Measurements from ENCODE around the gene WDR93. TPM values are rescaled to one million over a fixed set of nuclear protein-coding genes. Genes with fewer than 3 reads are reported as not detected.
"Not testable (repeated sequence)": the region's sequence is repeated elsewhere in the genome, so short reads cannot be mapped to it uniquely, and the experiment has no call there.

WDR93 gene
- total RNA-seq, 4 donors from 2014 or later, result 0.13 to 0.42 (median 0.17) TPM; not detected in 1

- H3K27ac ChIP-seq (replicated peaks in 1 of 4), result no peak overlapping the region
- peaks cover 8 to 11% (median 10%) of the 10 kb centered on the region in 4 donors for H3K4me1 ChIP-seq
- TF ChIP-seq POLR2AphosphoS5 (IDR thresholded peaks at IDR 0.05) (no peak), POLR2A (IDR thresholded peaks at IDR 0.05; ENCODE audit: low read depth) (no peak), EP300 (IDR thresholded peaks at IDR 0.05) (no peak), CTCF (IDR thresholded peaks at IDR 0.05) (no peak)
- H3K27me3 ChIP-seq, result no peaks in the 10 kb centered on the region
- 75% methylated on average over 4 of the region's 6 CpGs for WGBS
- no peak overlapping the region for H3K4me3 ChIP-seq
- intact Hi-C loops (cut with DNase I), result no loop called here
- H3K9me3 ChIP-seq, result no peaks in the 10 kb centered on the region
- H3K36me3 ChIP-seq, result no peaks in the 10 kb centered on the region
- DNase-seq (ENCODE audit: extremely low spot score), result no peak
Observed at GRCh38 chr15:89781055-89781454, 90.4 kb downstream of the WDR93 start.

- no peak overlapping the region for H3K27ac ChIP-seq (replicated peaks in 1 of 4)
- DNase-seq (ENCODE audit: extremely low spot score), result no peak
- H3K9me3 ChIP-seq, result peaks cover 0 to under 1% (median 0%) of the 10 kb centered on the region in 4 donors
- WGBS, result 80% methylated on average over 15 of the region's 15 CpGs
- H3K4me3 ChIP-seq, result no peak overlapping the region
- H3K4me1 ChIP-seq, result peaks cover 0 to under 1% (median under 1%) of the 10 kb centered on the region in 4 donors
- H3K36me3 ChIP-seq, result no peaks in the 10 kb centered on the region
- no peak for TF ChIP-seq POLR2AphosphoS5 (IDR thresholded peaks at IDR 0.05)
- TF ChIP-seq EP300 (IDR thresholded peaks at IDR 0.05), result no peak
- TF ChIP-seq POLR2A (IDR thresholded peaks at IDR 0.05; ENCODE audit: low read depth), result no peak
- no peak for TF ChIP-seq CTCF (IDR thresholded peaks at IDR 0.05)
- no peaks in the 10 kb centered on the region for H3K27me3 ChIP-seq
- intact Hi-C loops (cut with DNase I), result no loop called here
Observed at GRCh38 chr15:89781891-89782618, 91.4 kb downstream of the WDR93 start.

GRCh38 chr15:89782619-89782950 lies 92.0 kb downstream of the WDR93 start:
- H3K36me3 ChIP-seq; H3K9me3 ChIP-seq; H3K4me3 ChIP-seq; intact Hi-C loops (cut with DNase I); H3K27me3 ChIP-seq; DNase-seq (ENCODE audit: extremely low spot score); H3K4me1 ChIP-seq; H3K27ac ChIP-seq (replicated peaks in 1 of 4): not testable (repeated sequence)
- WGBS, result 91% methylated on average over 9 of the region's 9 CpGs

- Histone ChIP-seq H3K4me1 (no peaks in the 10 kb centered on the region), H3K27me3 (no peaks in the 10 kb centered on the region), H3K36me3 (no peaks in the 10 kb centered on the region), H3K27ac (replicated peaks in 1 of 4) (no peak overlapping the region), H3K4me3 (no peak overlapping the region), H3K9me3 (peaks cover 0 to 10% (median 5%) of the 10 kb centered on the region in 4 donors)
- WGBS, result 91% methylated on average over 7 of the region's 14 CpGs
- DNase-seq (ENCODE audit: extremely low spot score), result no peak
- intact Hi-C loops (cut with DNase I), result no loop called here
- TF ChIP-seq EP300 (IDR thresholded peaks at IDR 0.05), result no peak
- TF ChIP-seq CTCF (IDR thresholded peaks at IDR 0.05), result no peak
- TF ChIP-seq POLR2AphosphoS5 (IDR thresholded peaks at IDR 0.05), result no peak
- no peak for TF ChIP-seq POLR2A (IDR thresholded peaks at IDR 0.05; ENCODE audit: low read depth)
Observed at GRCh38 chr15:89783111-89783860, 92.7 kb downstream of the WDR93 start.

- H3K4me3 ChIP-seq, result no peak overlapping the region
- no peak overlapping the region for H3K27ac ChIP-seq (replicated peaks in 1 of 4)
- DNase-seq (ENCODE audit: extremely low spot score), result no peak
- TF ChIP-seq EP300 (IDR thresholded peaks at IDR 0.05) (no peak), POLR2AphosphoS5 (IDR thresholded peaks at IDR 0.05) (no peak), CTCF (IDR thresholded peaks at IDR 0.05) (no peak), POLR2A (IDR thresholded peaks at IDR 0.05; ENCODE audit: low read depth) (no peak)
- WGBS, result 90% methylated on average over 12 of the region's 15 CpGs
- H3K4me1 ChIP-seq, result no peaks in the 10 kb centered on the region
- H3K36me3 ChIP-seq, result no peaks in the 10 kb centered on the region
- H3K27me3 ChIP-seq, result no peaks in the 10 kb centered on the region
- peaks cover 0 to 14% (median 5%) of the 10 kb centered on the region in 4 donors for H3K9me3 ChIP-seq
- intact Hi-C loops (cut with DNase I), result no loop called here
Observed at GRCh38 chr15:89783861-89784685, 93.5 kb downstream of the WDR93 start.

All from esophagus muscularis mucosa (tissue), 4 donors.